ENCODE data around the gene MACF1.

MACF1 gene

DNA sequence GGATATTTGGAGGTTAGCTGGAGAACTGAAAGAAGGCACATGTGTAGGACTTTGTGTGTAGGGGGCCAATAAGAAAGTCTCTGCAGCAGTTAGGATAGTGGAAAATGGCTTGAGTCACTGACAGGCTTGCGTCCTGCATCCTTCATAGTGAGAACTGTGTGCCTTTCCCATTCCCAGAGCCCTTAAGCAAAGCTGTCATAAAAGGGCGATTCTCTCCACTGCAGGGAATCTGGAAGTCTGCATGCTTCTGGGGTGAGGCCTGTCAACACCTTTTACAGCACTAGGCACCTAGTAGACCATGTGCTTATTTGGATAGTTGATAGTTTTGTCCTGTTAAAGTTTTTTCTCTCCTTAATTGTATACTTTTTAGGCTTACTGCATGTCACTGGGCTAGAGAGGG lies 39.4 kb upstream of the MACF1 start:
- H3K4me1 ChIP-seq (ENCODE audit: control insufficient read depth, insufficient read depth, low read length): peaks cover 38% of the 10 kb centered on the region
- H3K27me3 ChIP-seq (ENCODE audit: control insufficient read depth, insufficient read depth, low read length, poor library complexity, severe bottlenecking): no peaks in the 10 kb centered on the region
- peak overlapping the region; percentile 65 for H3K27ac ChIP-seq (ENCODE audit: insufficient read depth, low read depth, low read length, poor library complexity, severe bottlenecking)
- 40 to 45% methylated on average over 2 of the region's 2 CpGs for WGBS, 2 experiments
- H3K9me3 ChIP-seq (ENCODE audit: control insufficient read depth, low read length): no peaks in the 10 kb centered on the region
- H3K4me3 ChIP-seq (ENCODE audit: insufficient read depth, low read depth, low read length): no peak overlapping the region
- H3K36me3 ChIP-seq (ENCODE audit: control insufficient read depth, insufficient read depth, low read length): no peaks in the 10 kb centered on the region

DNA sequence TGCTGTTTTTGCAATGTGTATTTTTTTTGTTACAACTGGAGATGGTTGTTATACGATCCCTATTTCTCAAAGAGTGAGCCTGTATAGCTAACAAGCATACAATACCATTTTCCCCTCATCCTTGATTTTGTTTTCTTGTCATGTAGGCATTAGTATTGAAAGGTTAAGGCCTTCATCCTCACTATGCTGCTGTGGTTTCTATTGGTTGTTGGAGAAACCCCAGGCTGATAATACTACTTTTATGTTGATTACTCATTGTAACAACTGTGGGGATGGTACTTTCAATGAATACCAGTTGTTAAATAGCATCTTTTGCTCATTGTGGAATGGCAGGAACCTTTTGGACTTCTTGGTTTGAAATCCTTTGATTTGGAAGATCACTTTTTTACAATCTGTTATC lies 39.0 kb upstream of the MACF1 start:
- Histone ChIP-seq H3K27ac (ENCODE audit: insufficient read depth, low read depth, low read length, poor library complexity, severe bottlenecking) (no peak overlapping the region), H3K9me3 (ENCODE audit: control insufficient read depth, low read length) (no peaks in the 10 kb centered on the region), H3K4me1 (ENCODE audit: control insufficient read depth, insufficient read depth, low read length) (peaks cover 39% of the 10 kb centered on the region), H3K4me3 (ENCODE audit: insufficient read depth, low read depth, low read length) (no peak overlapping the region), H3K27me3 (ENCODE audit: control insufficient read depth, insufficient read depth, low read length, poor library complexity, severe bottlenecking) (no peaks in the 10 kb centered on the region), H3K36me3 (ENCODE audit: control insufficient read depth, insufficient read depth, low read length) (no peaks in the 10 kb centered on the region)
- WGBS, 2 experiments: no CpG with 5 or more reads among the region's 1 CpG

DNA sequence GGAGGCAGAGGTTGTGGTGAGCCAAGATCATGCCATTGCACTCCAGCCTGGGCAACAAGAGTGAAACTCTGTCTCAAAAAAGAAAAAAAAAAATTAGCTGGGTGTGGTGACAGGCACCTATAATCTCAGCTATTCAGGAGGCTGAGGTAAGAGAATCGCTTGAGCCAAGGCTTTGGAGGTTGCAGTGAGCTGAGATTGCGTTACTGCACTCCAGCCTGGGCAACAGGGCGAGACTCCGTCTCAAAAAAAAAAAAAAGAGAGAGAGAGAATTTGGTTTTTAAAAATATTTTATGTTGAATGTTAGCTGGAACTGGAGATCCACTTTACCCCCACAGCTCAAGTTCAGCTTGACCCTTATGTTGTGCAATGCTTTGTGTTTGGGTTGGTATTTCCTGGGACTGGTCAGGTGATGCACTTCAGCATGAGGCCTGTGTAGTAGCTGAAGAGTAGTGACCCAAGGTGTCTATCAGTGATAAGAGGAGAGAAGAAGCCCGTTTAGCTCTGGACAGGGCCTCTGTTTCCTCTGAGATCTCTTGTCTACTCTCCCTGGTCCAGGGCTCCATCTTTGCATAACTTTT lies 36.8 kb upstream of the MACF1 start:
- no peaks in the 10 kb centered on the region for H3K27me3 ChIP-seq (ENCODE audit: control insufficient read depth, insufficient read depth, low read length, poor library complexity, severe bottlenecking)
- no peaks in the 10 kb centered on the region for H3K9me3 ChIP-seq (ENCODE audit: control insufficient read depth, low read length)
- H3K4me1 ChIP-seq (ENCODE audit: control insufficient read depth, insufficient read depth, low read length): peaks cover 51% of the 10 kb centered on the region
- H3K4me3 ChIP-seq (ENCODE audit: insufficient read depth, low read depth, low read length): no peak overlapping the region
- 87 to 91% methylated on average over 5 of the region's 5 CpGs for WGBS, 2 experiments
- H3K27ac ChIP-seq (ENCODE audit: insufficient read depth, low read depth, low read length, poor library complexity, severe bottlenecking): no peak overlapping the region
- no peaks in the 10 kb centered on the region for H3K36me3 ChIP-seq (ENCODE audit: control insufficient read depth, insufficient read depth, low read length)

DNA sequence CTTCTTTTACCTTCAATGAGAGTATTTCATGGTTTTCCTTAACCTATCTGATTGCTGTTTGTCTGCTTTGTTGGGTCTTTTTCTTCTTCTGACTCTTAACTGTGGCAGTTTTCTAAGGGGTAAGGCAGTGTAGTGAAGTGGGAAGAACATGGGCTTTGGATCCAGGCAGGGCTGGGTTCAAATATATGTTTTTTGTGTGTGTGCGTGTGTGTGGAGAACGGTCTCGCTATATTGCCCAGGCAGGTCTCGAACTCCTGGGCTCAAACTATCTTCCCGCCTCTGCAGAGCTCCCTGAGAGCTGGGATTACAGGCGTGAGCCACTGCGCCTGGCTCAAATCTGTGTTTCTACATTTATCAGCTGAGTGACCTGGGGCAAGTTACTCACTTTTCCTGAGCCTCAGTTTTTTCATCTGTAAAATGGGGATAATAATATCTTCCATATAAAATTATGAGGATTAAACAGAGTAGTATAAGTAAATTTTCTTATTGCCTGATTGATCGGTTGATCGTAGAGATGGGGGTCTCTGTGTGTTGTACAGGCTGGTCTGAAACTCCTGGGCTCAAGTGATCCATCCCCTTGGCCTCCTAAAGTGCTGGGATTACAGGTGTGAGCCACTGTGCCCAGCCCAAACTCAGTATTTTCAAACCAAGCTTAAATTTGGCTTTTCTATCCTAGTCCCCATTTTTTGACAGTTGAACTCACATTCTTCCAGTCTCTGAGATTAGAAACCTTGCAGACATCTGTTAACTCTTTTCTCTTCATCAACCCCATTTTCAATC lies 36.0 kb upstream of the MACF1 start:
- 95 to 96% methylated on average over 9 of the region's 9 CpGs for WGBS, 2 experiments
- H3K36me3 ChIP-seq (ENCODE audit: control insufficient read depth, insufficient read depth, low read length): no peaks in the 10 kb centered on the region
- no peaks in the 10 kb centered on the region for H3K27me3 ChIP-seq (ENCODE audit: control insufficient read depth, insufficient read depth, low read length, poor library complexity, severe bottlenecking)
- no peaks in the 10 kb centered on the region for H3K9me3 ChIP-seq (ENCODE audit: control insufficient read depth, low read length)
- peak overlapping the region; percentile 45 for H3K27ac ChIP-seq (ENCODE audit: insufficient read depth, low read depth, low read length, poor library complexity, severe bottlenecking)
- peaks cover 56% of the 10 kb centered on the region for H3K4me1 ChIP-seq (ENCODE audit: control insufficient read depth, insufficient read depth, low read length)
- no peak overlapping the region for H3K4me3 ChIP-seq (ENCODE audit: insufficient read depth, low read depth, low read length)

DNA sequence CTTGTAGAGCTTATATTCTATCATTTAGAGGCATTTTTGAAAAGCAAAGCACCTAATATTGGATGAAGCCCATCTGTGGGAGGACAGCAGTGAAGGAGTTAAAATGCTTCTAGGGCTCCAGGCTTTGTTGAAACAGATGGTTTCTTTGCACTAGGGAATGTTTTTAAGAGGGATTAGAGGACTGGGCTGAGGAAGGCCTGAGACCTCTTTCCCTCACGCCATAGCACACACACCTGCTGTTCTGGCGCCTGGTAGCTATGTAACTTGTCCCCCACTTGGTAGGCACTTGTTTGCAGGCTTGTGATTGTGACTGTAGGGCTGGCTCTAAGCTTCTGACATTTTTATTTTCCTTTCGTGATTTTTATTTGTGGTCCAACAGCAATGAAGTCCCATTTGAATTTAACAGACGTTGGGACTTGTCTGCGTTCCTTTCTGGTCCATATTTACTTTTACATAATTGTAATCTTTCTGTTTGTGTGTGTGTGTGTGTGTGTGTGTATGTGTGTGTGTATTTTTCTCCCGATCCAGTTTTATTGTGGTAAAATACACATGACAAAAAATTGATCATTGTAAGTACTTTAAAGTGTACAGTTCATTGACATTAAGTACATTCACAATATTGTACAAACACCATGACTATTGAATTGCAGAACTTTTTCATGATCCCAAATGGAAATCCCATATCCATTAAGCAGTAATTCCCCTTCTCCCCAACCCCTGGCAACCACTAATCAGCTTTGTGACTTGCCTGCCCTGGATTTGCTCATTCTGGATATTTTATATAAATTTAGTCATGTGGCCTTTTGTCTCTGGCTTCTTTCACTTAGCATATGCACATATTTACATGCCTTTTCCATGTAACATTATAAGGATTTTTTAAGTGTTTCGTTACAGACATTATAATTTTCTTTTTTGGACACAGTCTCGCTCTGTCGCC lies 33.5 kb upstream of the MACF1 start:
- peaks cover 60% of the 10 kb centered on the region for H3K4me1 ChIP-seq (ENCODE audit: control insufficient read depth, insufficient read depth, low read length)
- WGBS, 2 experiments: 55 to 57% methylated on average over 6 to 7 of the region's 9 CpGs
- no peaks in the 10 kb centered on the region for H3K36me3 ChIP-seq (ENCODE audit: control insufficient read depth, insufficient read depth, low read length)
- no peaks in the 10 kb centered on the region for H3K9me3 ChIP-seq (ENCODE audit: control insufficient read depth, low read length)
- H3K27ac ChIP-seq (ENCODE audit: insufficient read depth, low read depth, low read length, poor library complexity, severe bottlenecking): peak overlapping the region; percentile 88
- H3K27me3 ChIP-seq (ENCODE audit: control insufficient read depth, insufficient read depth, low read length, poor library complexity, severe bottlenecking): no peaks in the 10 kb centered on the region
- no peak overlapping the region for H3K4me3 ChIP-seq (ENCODE audit: insufficient read depth, low read depth, low read length)

DNA sequence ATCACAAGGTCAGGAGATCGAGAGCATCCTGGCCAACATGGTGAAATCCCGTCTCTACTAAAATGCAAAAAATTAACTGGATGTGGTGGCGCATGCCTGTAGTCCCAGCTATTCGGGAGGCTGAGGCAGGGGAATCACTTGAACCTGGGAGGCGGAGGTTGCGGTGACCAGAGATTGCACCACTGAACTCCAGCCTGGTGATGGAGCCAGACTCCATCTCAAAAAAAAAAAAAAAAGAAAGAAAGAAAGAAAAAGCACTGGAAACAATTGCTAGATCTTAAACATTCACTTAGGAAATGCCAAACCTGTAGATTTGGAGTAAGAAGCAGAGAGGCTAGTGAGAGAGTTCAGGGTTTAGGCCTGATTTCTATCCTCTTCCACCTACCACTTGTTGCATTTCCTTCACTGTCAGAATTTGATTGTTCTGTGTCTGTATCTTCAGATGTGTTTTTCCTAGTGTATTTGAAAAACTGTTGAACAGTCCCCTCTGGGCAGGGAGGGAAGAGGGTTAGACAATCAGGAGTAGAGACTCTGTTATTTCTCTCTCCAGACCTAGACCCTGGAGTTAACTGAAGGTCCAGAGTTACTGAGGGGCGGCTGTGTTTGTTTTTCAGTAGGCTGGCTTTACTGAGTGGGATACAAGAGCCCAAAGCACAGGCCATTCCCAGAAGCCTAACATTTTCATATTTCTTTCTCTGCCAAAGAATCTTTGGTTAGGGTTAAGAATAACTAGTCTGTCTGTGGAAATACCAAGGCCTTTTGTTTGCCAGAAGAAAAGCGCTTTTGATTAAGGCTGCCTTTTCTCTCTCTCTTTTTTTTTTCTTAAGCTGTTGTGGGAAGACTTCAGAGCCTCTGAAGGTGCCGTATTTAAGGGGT lies 31.1 kb upstream of the MACF1 start:
- Histone ChIP-seq H3K4me1 (ENCODE audit: control insufficient read depth, insufficient read depth, low read length) (peaks cover 65% of the 10 kb centered on the region), H3K27me3 (ENCODE audit: control insufficient read depth, insufficient read depth, low read length, poor library complexity, severe bottlenecking) (no peaks in the 10 kb centered on the region), H3K4me3 (ENCODE audit: insufficient read depth, low read depth, low read length) (no peak overlapping the region), H3K9me3 (ENCODE audit: control insufficient read depth, low read length) (no peaks in the 10 kb centered on the region), H3K36me3 (ENCODE audit: control insufficient read depth, insufficient read depth, low read length) (no peaks in the 10 kb centered on the region), H3K27ac (ENCODE audit: insufficient read depth, low read depth, low read length, poor library complexity, severe bottlenecking) (peak overlapping the region; percentile 76)
- 70 to 83% methylated on average over 8 to 9 of the region's 9 CpGs for WGBS, 2 experiments

DNA sequence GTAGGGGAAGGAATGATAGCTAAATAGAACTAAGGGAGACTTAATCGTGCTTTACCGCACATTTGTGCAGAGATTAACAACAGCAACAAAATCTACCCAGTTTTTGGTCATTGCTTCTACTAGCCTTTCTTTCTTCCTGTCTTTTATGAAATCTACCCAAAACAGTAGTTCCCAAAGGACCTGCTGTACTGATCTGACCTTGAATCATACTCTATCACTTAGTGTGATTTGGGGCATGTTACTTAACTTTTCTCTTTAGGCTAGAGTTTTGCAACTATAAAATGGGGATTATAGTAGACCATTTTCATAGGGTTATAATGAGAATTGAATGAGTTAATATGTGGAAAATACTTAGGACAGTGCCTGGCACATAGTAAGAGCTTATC lies 30.5 kb upstream of the MACF1 start:
- H3K4me3 ChIP-seq (ENCODE audit: insufficient read depth, low read depth, low read length): no peak overlapping the region
- peak overlapping the region; percentile 76 for H3K27ac ChIP-seq (ENCODE audit: insufficient read depth, low read depth, low read length, poor library complexity, severe bottlenecking)
- H3K27me3 ChIP-seq (ENCODE audit: control insufficient read depth, insufficient read depth, low read length, poor library complexity, severe bottlenecking): no peaks in the 10 kb centered on the region
- H3K36me3 ChIP-seq (ENCODE audit: control insufficient read depth, insufficient read depth, low read length): no peaks in the 10 kb centered on the region
- no peaks in the 10 kb centered on the region for H3K9me3 ChIP-seq (ENCODE audit: control insufficient read depth, low read length)
- peaks cover 67% of the 10 kb centered on the region for H3K4me1 ChIP-seq (ENCODE audit: control insufficient read depth, insufficient read depth, low read length)
- WGBS, 2 experiments: 63 to 82% methylated on average over 2 of the region's 2 CpGs

DNA sequence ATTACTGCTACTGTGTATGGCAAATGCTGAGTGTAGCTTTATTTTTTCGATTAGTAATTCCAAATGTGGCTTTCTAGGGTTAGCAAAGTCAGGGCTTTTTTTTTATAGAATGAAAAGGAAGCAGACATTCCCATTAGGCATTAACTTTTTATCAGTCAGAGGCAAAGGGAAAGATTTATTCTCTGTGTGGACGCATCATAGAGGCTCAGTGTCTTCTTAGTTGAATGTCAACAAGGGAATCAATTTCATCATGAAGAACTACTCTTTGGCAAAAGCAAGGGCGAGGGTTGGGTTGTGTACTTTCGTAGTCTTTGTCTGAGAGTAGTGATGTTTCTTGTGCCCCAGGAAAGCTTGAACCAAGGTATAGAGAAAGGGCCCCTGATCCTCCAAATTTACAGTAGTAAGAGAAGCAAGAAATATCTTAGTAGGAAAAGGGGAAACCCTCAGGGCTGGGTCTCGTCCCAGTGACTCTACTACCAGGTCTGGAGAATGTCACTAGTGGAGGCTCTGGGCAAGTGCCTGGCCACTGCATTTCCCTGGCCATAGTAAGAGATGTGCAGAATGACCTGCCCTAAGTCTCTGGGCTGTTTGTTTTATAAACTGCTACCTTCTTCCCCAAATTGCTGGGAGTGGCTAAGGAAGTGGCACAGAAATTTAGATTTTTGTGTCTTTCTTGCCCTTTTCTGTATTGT lies 30.0 kb upstream of the MACF1 start:
- WGBS, 2 experiments: 74 to 89% methylated on average over 5 of the region's 5 CpGs
- H3K27ac ChIP-seq (ENCODE audit: insufficient read depth, low read depth, low read length, poor library complexity, severe bottlenecking): no peak overlapping the region
- H3K36me3 ChIP-seq (ENCODE audit: control insufficient read depth, insufficient read depth, low read length): no peaks in the 10 kb centered on the region
- no peak overlapping the region for H3K4me3 ChIP-seq (ENCODE audit: insufficient read depth, low read depth, low read length)
- no peaks in the 10 kb centered on the region for H3K27me3 ChIP-seq (ENCODE audit: control insufficient read depth, insufficient read depth, low read length, poor library complexity, severe bottlenecking)
- peaks cover 65% of the 10 kb centered on the region for H3K4me1 ChIP-seq (ENCODE audit: control insufficient read depth, insufficient read depth, low read length)
- no peaks in the 10 kb centered on the region for H3K9me3 ChIP-seq (ENCODE audit: control insufficient read depth, low read length)

DNA sequence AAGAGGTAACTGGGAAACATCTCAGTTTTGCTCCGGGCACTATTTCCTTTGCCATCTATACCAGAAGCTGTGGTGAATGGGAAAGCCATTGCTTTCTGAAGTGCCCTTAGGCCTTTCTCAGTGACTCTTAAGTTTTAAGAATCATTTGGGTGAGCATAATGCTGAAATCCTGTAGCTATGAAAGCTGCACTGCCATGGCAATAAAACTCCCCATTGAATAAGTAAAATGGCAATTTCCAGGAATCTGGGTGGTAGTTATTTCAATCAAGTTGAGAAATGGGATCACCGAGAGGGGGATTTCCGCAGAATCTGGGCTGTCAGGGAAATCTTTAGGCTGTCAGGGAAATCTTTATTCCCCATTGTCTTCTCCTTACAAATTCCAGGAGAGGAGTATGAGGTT lies 26.8 kb upstream of the MACF1 start:
- peak overlapping the region; percentile 54 for H3K27ac ChIP-seq (ENCODE audit: insufficient read depth, low read depth, low read length, poor library complexity, severe bottlenecking)
- H3K27me3 ChIP-seq (ENCODE audit: control insufficient read depth, insufficient read depth, low read length, poor library complexity, severe bottlenecking): no peaks in the 10 kb centered on the region
- H3K4me1 ChIP-seq (ENCODE audit: control insufficient read depth, insufficient read depth, low read length): peaks cover 45% of the 10 kb centered on the region
- peaks cover 4% of the 10 kb centered on the region for H3K9me3 ChIP-seq (ENCODE audit: control insufficient read depth, low read length)
- H3K36me3 ChIP-seq (ENCODE audit: control insufficient read depth, insufficient read depth, low read length): no peaks in the 10 kb centered on the region
- WGBS, 2 experiments: 77 to 82% methylated on average over 3 of the region's 3 CpGs
- H3K4me3 ChIP-seq (ENCODE audit: insufficient read depth, low read depth, low read length): no peak overlapping the region
